GF-D8 (cell line): ENCODE results near the gene CCT4.
"Not testable (repeated sequence)": the region's sequence is repeated elsewhere in the genome, so short reads cannot be mapped to it uniquely, and the experiment has no call there.

Source experiments
- DNase-seq: peaks from one replicate; lab custom pipeline; 2025; lab: John Stamatoyannopoulos, UW

CCT4 gene

GRCh38 chr2:61878761-61879160 is 9.7 kb downstream of the CCT4 start:
- DNase-seq = no peak

- DNase-seq = no peak
Observed at GRCh38 chr2:61877571-61878245, 10.7 kb downstream of the CCT4 start.

GRCh38 chr2:61876400-61876799 is 12.1 kb downstream of the CCT4 start:
- DNase-seq = no peak

- DNase-seq = not testable (repeated sequence)
Observed at GRCh38 chr2:61866482-61867089, 21.9 kb downstream of the CCT4 start.

GRCh38 chr2:61862085-61862484 is 26.4 kb downstream of the CCT4 start:
- DNase-seq = no peak

GRCh38 chr2:61857224-61857623 is 31.2 kb downstream of the CCT4 start:
- no peak for DNase-seq

DNA sequence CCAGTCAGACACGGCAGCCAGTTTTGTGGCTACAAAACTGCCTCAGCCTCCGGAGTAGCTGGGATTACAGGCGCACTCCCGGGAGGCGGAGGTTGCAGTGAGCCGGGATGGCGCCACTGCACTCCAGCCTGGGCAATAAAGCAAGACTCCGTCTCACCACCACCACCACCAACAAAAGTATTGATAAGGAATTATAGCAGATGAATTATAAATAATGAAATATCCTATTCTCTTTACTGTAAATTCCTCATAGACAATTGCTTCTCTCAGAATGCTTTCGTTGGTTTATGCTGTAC is 33.2 kb downstream of the CCT4 start:
- peak; percentile 38 for DNase-seq

DNA sequence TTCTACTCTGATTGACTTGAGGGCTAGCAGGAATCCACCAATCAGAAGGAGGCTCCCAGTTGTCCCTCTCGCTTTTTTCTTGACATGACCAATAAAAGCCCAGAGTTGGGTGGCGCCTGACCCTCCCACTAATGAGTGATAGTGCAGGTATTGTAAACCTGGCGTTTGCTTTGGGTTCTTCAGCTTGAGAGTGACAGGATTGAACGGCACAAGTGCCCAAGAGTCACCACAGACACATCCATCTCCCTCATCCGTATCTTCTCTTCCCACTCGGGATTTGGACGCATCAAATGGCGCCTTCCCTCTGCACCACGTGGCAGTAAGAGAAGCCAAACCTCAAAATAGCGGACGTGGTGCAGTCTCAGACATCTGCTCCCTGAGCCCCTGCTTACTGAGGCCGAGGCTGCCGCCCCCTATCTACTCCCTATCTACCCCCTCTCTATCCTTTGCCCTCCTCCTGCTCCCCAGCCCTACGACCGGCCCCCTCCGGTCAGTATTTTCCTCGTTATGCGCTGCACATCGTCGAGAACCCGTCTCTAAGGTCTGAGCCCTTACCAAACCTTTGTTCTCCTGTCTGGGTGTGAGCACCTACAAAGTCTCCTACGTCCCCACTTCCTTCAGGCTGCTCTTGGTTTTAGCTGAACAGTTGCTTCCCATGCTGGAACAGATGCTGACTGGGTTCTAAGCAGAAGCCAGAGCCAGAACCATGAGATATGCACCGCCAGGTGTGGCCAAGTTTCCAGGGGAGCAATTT is 33.7 kb downstream of the CCT4 start:
- DNase-seq = peak; percentile 93

- peak; percentile 67 for DNase-seq
Observed at GRCh38 chr2:61853847-61854563, 34.5 kb downstream of the CCT4 start, which contains the start of gene FAM161A. Gene FAM161A (minus strand): TSS chr2:61854060. CDS start chr2:61854041, 19 bp downstream.

GRCh38 chr2:61853086-61853846 is 35.2 kb downstream of the CCT4 start:
- DNase-seq = no peak

DNA sequence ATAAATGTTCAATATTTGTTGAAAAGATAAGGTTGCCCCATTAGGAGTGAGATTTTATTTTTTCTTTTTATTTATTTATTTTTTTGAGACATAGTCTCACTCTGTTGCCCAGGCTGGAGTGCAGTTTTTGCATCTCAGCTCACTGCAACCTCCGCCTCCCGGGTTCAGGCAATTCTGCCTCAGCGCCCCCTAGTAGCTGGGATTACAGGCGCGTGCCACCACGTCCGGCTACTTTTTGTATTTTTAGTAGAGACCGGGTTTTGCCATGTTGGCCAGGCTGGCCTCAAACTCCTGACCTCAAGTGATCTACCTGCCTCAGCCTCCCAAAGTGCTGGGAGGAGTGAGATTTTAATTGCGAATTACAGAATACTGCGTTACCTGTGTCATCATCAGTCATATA is 37.2 kb downstream of the CCT4 start:
- not testable (repeated sequence) for DNase-seq

GRCh38 chr2:61845320-61845719 is 43.1 kb downstream of the CCT4 start:
- no peak for DNase-seq

DNA sequence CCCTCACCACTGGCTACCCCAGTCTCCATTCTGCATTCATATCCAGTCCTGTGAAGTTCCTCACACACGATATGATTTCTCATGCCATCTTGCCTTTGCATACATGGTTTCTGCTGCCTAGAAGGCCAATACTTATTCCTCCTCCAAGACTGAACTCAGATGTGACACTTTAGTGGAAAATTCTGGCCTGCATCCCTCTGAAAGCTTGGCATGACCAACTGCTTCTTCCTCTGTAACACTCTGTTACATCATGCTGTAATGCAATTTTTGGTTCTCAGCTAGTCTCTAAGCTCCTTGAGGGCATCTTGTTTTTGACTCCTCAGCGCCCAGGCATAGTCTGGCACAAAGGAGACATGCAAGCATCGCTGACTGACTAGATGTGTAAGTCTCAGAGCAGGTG is 47.2 kb downstream of the CCT4 start:
- DNase-seq = no peak

DNA sequence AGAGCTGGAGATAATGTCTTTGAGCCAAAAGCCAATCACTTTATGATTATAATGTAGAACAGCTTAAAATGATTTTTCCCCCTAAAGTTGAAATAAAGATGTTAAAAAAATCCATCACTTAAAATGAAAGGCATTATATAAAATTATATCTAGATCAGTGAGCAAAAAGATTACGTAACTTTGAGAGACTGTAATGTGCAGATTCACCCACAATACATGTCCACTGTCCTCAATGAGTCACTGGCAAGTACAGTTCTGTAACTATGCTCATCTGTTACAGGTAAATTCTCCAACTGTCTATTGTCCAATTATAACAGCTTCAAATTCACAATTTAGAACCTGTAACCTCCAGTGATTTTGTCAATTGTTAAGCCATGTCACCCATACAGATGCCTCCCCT is 53.6 kb downstream of the CCT4 start:
- no peak for DNase-seq

GRCh38 chr2:61833971-61834370 is 54.5 kb downstream of the CCT4 start:
- DNase-seq = no peak

DNA sequence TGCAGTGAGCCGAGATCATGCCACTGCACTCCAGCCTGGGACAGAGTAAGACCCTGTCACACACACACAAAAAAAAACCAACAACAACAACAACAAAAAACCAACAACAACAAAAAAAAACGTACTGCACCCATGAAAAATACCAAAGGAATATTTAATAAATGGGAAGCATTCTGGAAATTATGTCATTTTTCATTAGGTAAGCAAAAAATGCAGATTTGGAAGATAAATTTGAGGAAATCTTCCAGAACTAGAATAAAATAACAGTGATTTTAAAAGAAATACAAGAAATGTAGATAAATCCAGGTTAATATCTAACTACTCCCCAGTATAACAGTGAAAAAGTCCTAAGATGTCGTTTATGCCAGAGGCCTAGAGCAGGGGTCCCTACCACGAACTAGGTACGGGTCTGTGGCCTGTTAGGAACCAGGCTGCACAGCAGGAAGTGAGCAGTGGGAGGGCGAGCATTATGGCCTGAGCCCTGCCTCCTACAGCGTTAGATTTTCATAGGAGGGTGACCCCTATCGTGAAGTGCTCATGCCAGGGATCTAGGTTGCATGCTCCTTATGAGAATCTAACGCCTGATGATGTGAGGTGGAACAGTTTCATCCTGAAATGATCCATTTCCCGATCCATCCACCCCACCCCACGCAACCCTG is 56.1 kb downstream of the CCT4 start:
- no peak for DNase-seq

GRCh38 chr2:61822255-61822654 is 66.2 kb downstream of the CCT4 start:
- no peak for DNase-seq
